HEK293 (cell line): ENCODE data around the gene KRT7.
A peak's percentile ranks its signal among the peaks of the same experiment; 100 is the strongest.

ENCODE experiments used
- CTCF ChIA-PET: fragments of 350-600 bp; formaldehyde crosslinking; extraction: SDS; loops from one replicate; lab custom pipeline; 2021; ENCODE audit warnings: antibody characterized with exemption; lab: Yijun Ruan, JAX
- POLR2A ChIA-PET: fragments of 300-600 bp; formaldehyde crosslinking; extraction: SDS; loops from one replicate; lab custom pipeline; 2020; ENCODE audit warnings: antibody characterized with exemption, inconsistent platforms; lab: Yijun Ruan, JAX
- H3K27ac ChIP-seq: fragments of 200-500 bp; sonication (Bioruptor generic); 2 replicates; pipeline ENCODE4 v1.5.1; 2014; ENCODE audit warnings: low read depth, low read length, control low read depth, inconsistent platforms; ENCODE audit errors: extremely low read depth
- H3K36me3 ChIP-seq, 2 experiments: fragments of 200-500 bp in 1 of 2; sonication (Bioruptor generic) in 1 of 2; 1 replicate in 1 of 2; 2 replicates in 1 of 2; pipeline ENCODE4 v1.5.1; 2014 to 2017; ENCODE audit warnings: inconsistent platforms in 2 of 2, low read length in 2 of 2; ENCODE audit not compliant: control insufficient read depth in 2 of 2, insufficient read depth in 1 of 2
- H3K4me1 ChIP-seq: fragments of 200-500 bp; sonication (Bioruptor generic); 2 replicates; pipeline ENCODE4 v1.5.1; 2014; ENCODE audit warnings: mild to moderate bottlenecking, low read length, inconsistent platforms; ENCODE audit not compliant: control insufficient read depth, insufficient read depth
- H3K4me3 ChIP-seq: 2 replicates; pipeline ENCODE4 v1.5.1; 2011; ENCODE audit warnings: low read depth, mild to moderate bottlenecking, control low read depth, low read length, moderate library complexity
- H3K9me3 ChIP-seq: fragments of 200-500 bp; sonication (Bioruptor generic); 2 replicates; pipeline ENCODE4 v1.5.1; 2014; ENCODE audit warnings: low read depth, low read length, inconsistent platforms; ENCODE audit not compliant: control insufficient read depth, insufficient read depth
- GLIS1 ChIP-seq: fragments of 450-650 bp; formaldehyde crosslinking; IDR thresholded peaks from 2 replicates; pipeline ENCODE4 v1.5.1; 2016; ENCODE audit warnings: missing biosample characterization, missing genetic modification characterization
- KLF8 ChIP-seq: fragments of 450-650 bp; formaldehyde crosslinking; IDR thresholded peaks from 2 replicates; pipeline ENCODE4 v1.5.1; 2016; ENCODE audit warnings: missing biosample characterization, missing genetic modification characterization
- OVOL3 ChIP-seq: fragments of 450-650 bp; formaldehyde crosslinking; IDR thresholded peaks from 2 replicates; pipeline ENCODE4 v1.5.1; 2016; ENCODE audit warnings: missing biosample characterization, missing genetic modification characterization
- SCRT2 ChIP-seq: fragments of 450-650 bp; formaldehyde crosslinking; IDR thresholded peaks from 2 replicates; pipeline ENCODE4 v1.5.1; 2016; ENCODE audit warnings: missing biosample characterization, missing genetic modification characterization
- SP2 ChIP-seq: fragments of 450-650 bp; formaldehyde crosslinking; IDR thresholded peaks from 2 replicates; pipeline ENCODE4 v1.5.1; 2016; ENCODE audit warnings: missing biosample characterization, missing genetic modification characterization
- TCF7L2 ChIP-seq: IDR thresholded peaks from 2 replicates; pipeline ENCODE4 v1.6.1; 2011; ENCODE audit warnings: low read depth, mild to moderate bottlenecking, inconsistent platforms, low read length, moderate library complexity, borderline replicate concordance
- WT1 ChIP-seq: fragments of 450-650 bp; formaldehyde crosslinking; IDR thresholded peaks from 2 replicates; pipeline ENCODE4 v1.5.1; 2016; ENCODE audit warnings: missing biosample characterization, missing genetic modification characterization
- YY2 ChIP-seq: fragments of 450-650 bp; formaldehyde crosslinking; IDR thresholded peaks from 2 replicates; pipeline ENCODE4 v1.5.1; 2016; ENCODE audit warnings: missing biosample characterization, missing genetic modification characterization
- ZBTB17 ChIP-seq: fragments of 450-650 bp; formaldehyde crosslinking; IDR thresholded peaks from 2 replicates; pipeline ENCODE4 v1.5.1; 2016; ENCODE audit warnings: missing biosample characterization, missing genetic modification characterization
- ZFP69B ChIP-seq: fragments of 450-650 bp; formaldehyde crosslinking; IDR thresholded peaks from 2 replicates; pipeline ENCODE4 v1.5.1; 2016; ENCODE audit warnings: missing biosample characterization, missing genetic modification characterization
- ZNF302 ChIP-seq: fragments of 450-650 bp; formaldehyde crosslinking; IDR thresholded peaks from 2 replicates; pipeline ENCODE4 v1.5.1; 2016; ENCODE audit warnings: missing biosample characterization, missing genetic modification characterization, low read depth
- ZNF335 ChIP-seq: fragments of 450-650 bp; formaldehyde crosslinking; conservative IDR thresholded peaks from 2 replicates; pipeline ENCODE4 v1.5.1; 2016; ENCODE audit warnings: missing biosample characterization, missing genetic modification characterization
- ZNF341 ChIP-seq: fragments of 450-650 bp; formaldehyde crosslinking; IDR thresholded peaks from 2 replicates; pipeline ENCODE4; 2016; ENCODE audit warnings: low read depth, missing biosample characterization, missing genetic modification characterization
- ZNF555 ChIP-seq: fragments of 450-650 bp; formaldehyde crosslinking; conservative IDR thresholded peaks from 2 replicates; pipeline ENCODE4 v1.5.1; 2017; ENCODE audit warnings: missing biosample characterization, mild to moderate bottlenecking, missing genetic modification characterization, inconsistent platforms
- ZNF596 ChIP-seq: fragments of 450-650 bp; IDR thresholded peaks from 2 replicates; pipeline ENCODE4 v1.5.0; 2018; ENCODE audit warnings: missing biosample characterization, mild to moderate bottlenecking, missing genetic modification characterization, moderate library complexity
- ZNF610 ChIP-seq: fragments of 450-650 bp; formaldehyde crosslinking; IDR thresholded peaks from 2 replicates; pipeline ENCODE4 v1.5.1; 2016; ENCODE audit warnings: missing biosample characterization, missing genetic modification characterization, borderline replicate concordance
- ZNF792 ChIP-seq: fragments of 450-650 bp; formaldehyde crosslinking; IDR thresholded peaks from 2 replicates; pipeline ENCODE4 v1.5.1; 2016; ENCODE audit warnings: missing biosample characterization, missing genetic modification characterization
- ZNF843 ChIP-seq: fragments of 450-650 bp; formaldehyde crosslinking; IDR thresholded peaks from 2 replicates; pipeline ENCODE4 v1.5.1; 2016; ENCODE audit warnings: missing biosample characterization, missing genetic modification characterization
- TF ChIP-seq, protein P1 (sequence below): fragments of 450-650 bp; formaldehyde crosslinking; IDR thresholded peaks from 2 replicates; pipeline ENCODE4 v1.5.1; 2017; ENCODE audit warnings: missing biosample characterization, missing genetic modification characterization
- TF ChIP-seq, protein P2 (sequence below): fragments of 450-650 bp; formaldehyde crosslinking; IDR thresholded peaks from 2 replicates; pipeline ENCODE4 v1.5.1; 2016; ENCODE audit warnings: missing biosample characterization, missing genetic modification characterization
- TF ChIP-seq, protein P3 (sequence below): sonication (generic); formaldehyde crosslinking; IDR thresholded peaks from 2 replicates; pipeline ENCODE4 v1.8.1; 2022; ENCODE audit warnings: mild to moderate bottlenecking, moderate library complexity, missing genetic modification reagents
- TF ChIP-seq, protein P4 (sequence below): fragments of 450-650 bp; formaldehyde crosslinking; IDR thresholded peaks from 2 replicates; pipeline ENCODE4 v1.5.1; 2016; ENCODE audit warnings: missing biosample characterization, missing genetic modification characterization
- TF ChIP-seq, protein P5 (sequence below): fragments of 450-650 bp; IDR thresholded peaks from 2 replicates; pipeline ENCODE4 v1.5.1; 2018; ENCODE audit warnings: missing biosample characterization, missing genetic modification characterization
- TF ChIP-seq, protein P6 (sequence below): fragments of 450-650 bp; formaldehyde crosslinking; IDR thresholded peaks from 2 replicates; pipeline ENCODE4 v1.5.1; 2017; ENCODE audit warnings: missing biosample characterization, missing genetic modification characterization
- TF ChIP-seq, protein P7 (sequence below): fragments of 450-650 bp; formaldehyde crosslinking; IDR thresholded peaks from 2 replicates; pipeline ENCODE4 v1.5.1; 2016; ENCODE audit warnings: missing biosample characterization, missing genetic modification characterization, borderline replicate concordance

KRT7 gene

DNA sequence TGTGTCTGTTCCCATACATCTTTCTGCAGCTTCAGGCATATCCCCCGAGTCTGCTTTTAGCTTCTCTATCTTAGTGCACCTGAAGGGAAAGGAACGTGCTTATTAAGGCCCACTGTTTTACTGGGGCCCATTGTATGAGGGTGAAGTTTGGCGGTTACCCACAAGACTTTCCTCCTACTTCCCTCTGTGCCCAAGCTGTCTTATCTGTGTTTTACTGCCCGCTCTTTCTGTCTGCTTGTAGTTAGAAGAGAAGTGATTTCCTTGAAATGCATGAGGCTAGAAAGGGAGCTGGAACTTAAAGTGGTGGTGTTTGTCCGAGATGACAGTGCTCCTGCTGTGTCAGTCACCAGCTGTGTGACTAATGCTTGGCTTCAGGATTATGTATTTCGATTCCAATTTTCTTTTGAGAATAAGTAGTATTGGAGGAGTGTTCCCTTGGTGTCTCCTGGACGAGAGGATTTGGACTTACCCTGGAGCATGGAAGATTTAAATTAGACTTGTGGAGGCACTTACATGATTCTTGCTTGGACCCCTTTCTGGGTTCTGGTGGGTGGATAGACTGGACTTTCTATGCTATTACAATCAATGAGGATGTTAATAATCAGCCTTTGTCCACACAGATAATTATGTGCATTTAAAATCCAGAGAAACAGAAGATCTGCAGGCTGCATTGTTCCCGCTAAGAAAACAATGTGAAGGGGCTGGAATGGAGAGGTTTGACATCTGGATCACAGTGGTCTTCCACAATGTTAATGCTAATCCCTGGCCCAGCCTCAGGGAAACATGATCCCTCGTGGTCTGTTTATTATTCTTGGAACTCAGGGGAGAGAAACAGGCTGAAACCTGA, 27.5 kb downstream of the KRT7 start (continued):
- TF ChIP-seq, protein P1, sequence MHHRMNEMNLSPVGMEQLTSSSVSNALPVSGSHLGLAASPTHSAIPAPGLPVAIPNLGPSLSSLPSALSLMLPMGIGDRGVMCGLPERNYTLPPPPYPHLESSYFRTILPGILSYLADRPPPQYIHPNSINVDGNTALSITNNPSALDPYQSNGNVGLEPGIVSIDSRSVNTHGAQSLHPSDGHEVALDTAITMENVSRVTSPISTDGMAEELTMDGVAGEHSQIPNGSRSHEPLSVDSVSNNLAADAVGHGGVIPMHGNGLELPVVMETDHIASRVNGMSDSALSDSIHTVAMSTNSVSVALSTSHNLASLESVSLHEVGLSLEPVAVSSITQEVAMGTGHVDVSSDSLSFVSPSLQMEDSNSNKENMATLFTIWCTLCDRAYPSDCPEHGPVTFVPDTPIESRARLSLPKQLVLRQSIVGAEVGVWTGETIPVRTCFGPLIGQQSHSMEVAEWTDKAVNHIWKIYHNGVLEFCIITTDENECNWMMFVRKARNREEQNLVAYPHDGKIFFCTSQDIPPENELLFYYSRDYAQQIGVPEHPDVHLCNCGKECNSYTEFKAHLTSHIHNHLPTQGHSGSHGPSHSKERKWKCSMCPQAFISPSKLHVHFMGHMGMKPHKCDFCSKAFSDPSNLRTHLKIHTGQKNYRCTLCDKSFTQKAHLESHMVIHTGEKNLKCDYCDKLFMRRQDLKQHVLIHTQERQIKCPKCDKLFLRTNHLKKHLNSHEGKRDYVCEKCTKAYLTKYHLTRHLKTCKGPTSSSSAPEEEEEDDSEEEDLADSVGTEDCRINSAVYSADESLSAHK (tag by site-specific recombination), result 0 out of 2 replicates have a peak, but pooled peaks have one; percentile 18
- TF ChIP-seq ZNF610 (tag by site-specific recombination) (peak; percentile 62; the same call in 1 of the 2 replicates), ZNF555 (tag by site-specific recombination) (no peak), ZNF596 (tag by site-specific recombination) (peak; percentile 48; the same call in 1 of the 2 replicates), ZNF843 (tag by site-specific recombination) (peak; percentile 61; the same call in 1 of the 2 replicates), ZFP69B (tag by site-specific recombination) (no peak), WT1 (tag by site-specific recombination) (peak; percentile 61; the same call in 1 of the 2 replicates), KLF8 (tag by site-specific recombination) (no peak), TCF7L2 (no peak), GLIS1 (tag by site-specific recombination) (peak; percentile 28; the same call in 1 of the 2 replicates)
- TF ChIP-seq, protein P2, sequence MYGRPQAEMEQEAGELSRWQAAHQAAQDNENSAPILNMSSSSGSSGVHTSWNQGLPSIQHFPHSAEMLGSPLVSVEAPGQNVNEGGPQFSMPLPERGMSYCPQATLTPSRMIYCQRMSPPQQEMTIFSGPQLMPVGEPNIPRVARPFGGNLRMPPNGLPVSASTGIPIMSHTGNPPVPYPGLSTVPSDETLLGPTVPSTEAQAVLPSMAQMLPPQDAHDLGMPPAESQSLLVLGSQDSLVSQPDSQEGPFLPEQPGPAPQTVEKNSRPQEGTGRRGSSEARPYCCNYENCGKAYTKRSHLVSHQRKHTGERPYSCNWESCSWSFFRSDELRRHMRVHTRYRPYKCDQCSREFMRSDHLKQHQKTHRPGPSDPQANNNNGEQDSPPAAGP (tag by site-specific recombination), result no peak

DNA sequence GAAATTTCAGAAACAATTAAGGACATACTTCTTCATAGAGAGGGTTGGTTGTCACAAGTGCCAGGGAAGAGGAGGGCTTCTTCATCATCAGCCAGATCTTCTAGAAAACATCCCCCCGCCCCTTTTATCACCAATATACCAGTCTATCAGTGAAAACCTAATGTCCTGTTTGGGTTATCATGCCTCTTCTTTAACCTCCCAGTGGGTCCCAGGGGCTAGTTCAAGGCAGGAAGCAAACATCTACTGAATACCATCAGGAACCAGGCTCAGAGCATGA, 28.1 kb downstream of the KRT7 start:
- ChIA-PET CTCF (interaction anchor here (1.1 to 1.6 kb wide), 2 partner anchors 9 to 58 kb away, joined by 3 to 4 read pairs; no protein-coding TSS in a partner anchor), POLR2A (no interaction called here)
- no peaks in the 10 kb centered on the region for H3K36me3 ChIP-seq
- H3K27ac ChIP-seq, result peak overlapping the region; percentile 28; the same call in 1 of the 2 replicates
- no peak overlapping the region for H3K4me3 ChIP-seq
- no peaks in the 10 kb centered on the region for H3K9me3 ChIP-seq
- H3K4me1 ChIP-seq, result peaks cover 18% of the 10 kb centered on the region
- TF ChIP-seq ZNF302 (tag by site-specific recombination) (no peak), ZNF335 (tag by site-specific recombination) (peak; percentile 50), YY2 (no peak), SP2 (tag by site-specific recombination) (no peak), ZBTB17 (tag by site-specific recombination) (0 out of 2 replicates have a peak, but pooled peaks have one; percentile 18), SCRT2 (no peak), ZNF792 (tag by site-specific recombination) (no peak), ZNF341 (tag by site-specific recombination) (peak; percentile 50; the same call in 1 of the 2 replicates), OVOL3 (tag by site-specific recombination) (no peak)
- TF ChIP-seq, protein P3, sequence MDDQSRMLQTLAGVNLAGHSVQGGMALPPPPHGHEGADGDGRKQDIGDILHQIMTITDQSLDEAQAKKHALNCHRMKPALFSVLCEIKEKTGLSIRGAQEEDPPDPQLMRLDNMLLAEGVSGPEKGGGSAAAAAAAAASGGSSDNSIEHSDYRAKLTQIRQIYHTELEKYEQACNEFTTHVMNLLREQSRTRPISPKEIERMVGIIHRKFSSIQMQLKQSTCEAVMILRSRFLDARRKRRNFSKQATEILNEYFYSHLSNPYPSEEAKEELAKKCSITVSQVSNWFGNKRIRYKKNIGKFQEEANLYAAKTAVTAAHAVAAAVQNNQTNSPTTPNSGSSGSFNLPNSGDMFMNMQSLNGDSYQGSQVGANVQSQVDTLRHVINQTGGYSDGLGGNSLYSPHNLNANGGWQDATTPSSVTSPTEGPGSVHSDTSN (CRISPR knock-in tag), result no peak
- TF ChIP-seq, protein P4, sequence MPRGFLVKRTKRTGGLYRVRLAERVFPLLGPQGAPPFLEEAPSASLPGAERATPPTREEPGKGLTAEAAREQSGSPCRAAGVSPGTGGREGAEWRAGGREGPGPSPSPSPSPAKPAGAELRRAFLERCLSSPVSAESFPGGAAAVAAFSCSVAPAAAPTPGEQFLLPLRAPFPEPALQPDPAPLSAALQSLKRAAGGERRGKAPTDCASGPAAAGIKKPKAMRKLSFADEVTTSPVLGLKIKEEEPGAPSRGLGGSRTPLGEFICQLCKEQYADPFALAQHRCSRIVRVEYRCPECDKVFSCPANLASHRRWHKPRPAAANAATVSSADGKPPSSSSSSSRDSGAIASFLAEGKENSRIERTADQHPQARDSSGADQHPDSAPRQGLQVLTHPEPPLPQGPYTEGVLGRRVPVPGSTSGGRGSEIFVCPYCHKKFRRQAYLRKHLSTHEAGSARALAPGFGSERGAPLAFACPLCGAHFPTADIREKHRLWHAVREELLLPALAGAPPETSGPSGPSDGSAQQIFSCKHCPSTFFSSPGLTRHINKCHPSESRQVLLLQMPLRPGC, result no peak
- TF ChIP-seq, protein P5, sequence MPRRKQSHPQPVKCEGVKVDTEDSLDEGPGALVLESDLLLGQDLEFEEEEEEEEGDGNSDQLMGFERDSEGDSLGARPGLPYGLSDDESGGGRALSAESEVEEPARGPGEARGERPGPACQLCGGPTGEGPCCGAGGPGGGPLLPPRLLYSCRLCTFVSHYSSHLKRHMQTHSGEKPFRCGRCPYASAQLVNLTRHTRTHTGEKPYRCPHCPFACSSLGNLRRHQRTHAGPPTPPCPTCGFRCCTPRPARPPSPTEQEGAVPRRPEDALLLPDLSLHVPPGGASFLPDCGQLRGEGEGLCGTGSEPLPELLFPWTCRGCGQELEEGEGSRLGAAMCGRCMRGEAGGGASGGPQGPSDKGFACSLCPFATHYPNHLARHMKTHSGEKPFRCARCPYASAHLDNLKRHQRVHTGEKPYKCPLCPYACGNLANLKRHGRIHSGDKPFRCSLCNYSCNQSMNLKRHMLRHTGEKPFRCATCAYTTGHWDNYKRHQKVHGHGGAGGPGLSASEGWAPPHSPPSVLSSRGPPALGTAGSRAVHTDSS (tag by site-specific recombination), result peak; percentile 96
- TF ChIP-seq, protein P6, sequence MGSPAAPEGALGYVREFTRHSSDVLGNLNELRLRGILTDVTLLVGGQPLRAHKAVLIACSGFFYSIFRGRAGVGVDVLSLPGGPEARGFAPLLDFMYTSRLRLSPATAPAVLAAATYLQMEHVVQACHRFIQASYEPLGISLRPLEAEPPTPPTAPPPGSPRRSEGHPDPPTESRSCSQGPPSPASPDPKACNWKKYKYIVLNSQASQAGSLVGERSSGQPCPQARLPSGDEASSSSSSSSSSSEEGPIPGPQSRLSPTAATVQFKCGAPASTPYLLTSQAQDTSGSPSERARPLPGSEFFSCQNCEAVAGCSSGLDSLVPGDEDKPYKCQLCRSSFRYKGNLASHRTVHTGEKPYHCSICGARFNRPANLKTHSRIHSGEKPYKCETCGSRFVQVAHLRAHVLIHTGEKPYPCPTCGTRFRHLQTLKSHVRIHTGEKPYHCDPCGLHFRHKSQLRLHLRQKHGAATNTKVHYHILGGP, result no peak
- TF ChIP-seq, protein P7, sequence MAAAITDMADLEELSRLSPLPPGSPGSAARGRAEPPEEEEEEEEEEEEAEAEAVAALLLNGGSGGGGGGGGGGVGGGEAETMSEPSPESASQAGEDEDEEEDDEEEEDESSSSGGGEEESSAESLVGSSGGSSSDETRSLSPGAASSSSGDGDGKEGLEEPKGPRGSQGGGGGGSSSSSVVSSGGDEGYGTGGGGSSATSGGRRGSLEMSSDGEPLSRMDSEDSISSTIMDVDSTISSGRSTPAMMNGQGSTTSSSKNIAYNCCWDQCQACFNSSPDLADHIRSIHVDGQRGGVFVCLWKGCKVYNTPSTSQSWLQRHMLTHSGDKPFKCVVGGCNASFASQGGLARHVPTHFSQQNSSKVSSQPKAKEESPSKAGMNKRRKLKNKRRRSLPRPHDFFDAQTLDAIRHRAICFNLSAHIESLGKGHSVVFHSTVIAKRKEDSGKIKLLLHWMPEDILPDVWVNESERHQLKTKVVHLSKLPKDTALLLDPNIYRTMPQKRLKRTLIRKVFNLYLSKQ (tag by site-specific recombination), result no peak
